CD4-positive, alpha-beta T cell treated with Interleukin-17A for 1 hour (primary cell): ENCODE results near the gene TLX3.
"Not testable (repeated sequence)": the region's sequence is repeated elsewhere in the genome, so short reads cannot be mapped to it uniquely, and the experiment has no call there.

ENCODE experiments used
- DNase-seq: peaks from one replicate; pipeline ENCODE4 v3.0.0-alpha.2; 2020

The TLX3 gene

DNA sequence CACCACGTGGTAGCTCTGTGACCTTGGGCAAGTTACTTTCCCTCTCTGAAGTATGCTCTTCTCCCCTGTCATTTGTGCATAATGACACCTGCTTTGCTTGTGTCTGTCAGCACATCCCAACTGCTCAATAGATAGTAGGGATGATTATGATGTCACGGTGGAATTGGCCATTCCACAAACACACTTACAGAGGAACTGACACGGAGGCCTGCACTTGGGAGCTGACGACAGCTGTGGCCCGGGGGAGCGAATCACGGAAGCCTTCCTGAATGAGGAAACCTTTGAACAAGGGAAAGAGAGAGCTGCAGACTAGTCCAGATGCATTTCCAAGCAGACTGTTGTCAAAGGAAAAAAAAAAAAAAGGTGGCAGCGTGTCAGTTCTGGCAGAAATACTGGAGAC is 21.0 kb downstream of the TLX3 start:
- no peak for DNase-seq

DNA sequence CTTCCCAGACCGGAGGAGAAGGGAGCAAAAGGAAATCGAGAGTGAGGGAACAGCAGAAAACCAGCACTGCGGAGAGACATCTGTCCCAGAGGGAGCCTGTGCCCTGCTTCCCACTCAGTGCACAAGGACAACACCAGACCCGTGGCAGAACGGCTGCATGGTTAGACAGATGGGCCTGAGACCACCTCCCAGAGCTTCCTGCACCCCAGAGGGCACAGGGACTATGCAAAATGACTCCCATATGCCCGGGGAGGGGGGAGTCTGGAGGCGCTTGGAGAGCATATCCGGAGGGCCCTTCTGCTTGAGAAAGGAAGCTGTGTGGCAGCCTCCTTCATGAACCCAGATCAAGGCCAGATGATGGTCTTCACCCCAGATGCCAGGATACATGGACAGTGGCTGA is 26.6 kb downstream of the TLX3 start:
- no peak for DNase-seq

DNA sequence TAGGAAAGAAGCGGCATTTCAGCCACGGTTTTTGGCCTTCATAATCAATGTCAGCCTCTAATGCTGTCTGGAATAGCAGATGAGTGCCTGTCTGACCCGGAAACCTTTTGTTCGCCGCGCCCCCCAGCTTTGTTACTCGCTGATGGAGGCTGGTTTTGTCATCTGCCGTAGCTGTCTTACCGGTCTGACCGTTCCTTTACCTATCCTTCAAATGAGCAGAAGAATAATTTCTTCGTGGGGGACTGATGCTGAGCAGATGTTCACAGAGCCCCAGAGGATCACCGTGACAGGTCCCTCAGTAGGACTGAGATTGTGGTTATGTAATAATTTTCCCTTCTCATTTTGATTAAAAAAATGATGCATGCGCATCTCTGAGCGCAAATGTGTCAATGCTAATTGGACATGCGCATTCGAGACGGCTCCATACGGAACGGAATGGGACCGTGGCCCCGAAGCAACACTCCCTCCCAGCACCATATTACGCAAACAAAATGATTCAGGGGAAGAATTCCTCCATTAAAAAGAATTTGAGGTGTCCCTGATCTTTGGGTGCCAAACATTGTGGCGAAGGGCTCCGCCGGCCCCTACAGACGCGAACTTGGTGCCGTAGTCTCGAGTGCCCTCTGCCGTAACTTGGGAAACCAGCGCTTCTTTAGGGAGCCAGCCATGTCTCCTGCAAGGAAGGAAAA is 27.6 kb downstream of the TLX3 start:
- peak; percentile 24 for DNase-seq

DNA sequence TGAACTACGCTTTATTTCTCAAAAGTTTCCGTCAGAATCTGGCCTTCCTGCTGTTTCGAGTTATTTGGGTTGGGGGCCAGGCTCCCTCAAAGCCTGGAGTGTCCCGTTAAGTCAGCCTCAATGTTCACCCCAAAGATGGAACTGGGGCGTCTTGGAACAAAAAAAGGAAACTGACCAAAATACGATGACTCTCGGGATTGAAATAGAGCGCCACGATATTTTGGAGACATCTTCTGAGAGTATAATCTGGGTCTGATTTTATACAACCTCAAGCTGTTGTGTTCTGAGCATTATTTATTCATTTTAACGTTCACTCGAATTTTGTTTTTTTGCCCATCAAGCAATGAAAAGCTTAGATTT is 28.1 kb downstream of the TLX3 start:
- DNase-seq: no peak

DNA sequence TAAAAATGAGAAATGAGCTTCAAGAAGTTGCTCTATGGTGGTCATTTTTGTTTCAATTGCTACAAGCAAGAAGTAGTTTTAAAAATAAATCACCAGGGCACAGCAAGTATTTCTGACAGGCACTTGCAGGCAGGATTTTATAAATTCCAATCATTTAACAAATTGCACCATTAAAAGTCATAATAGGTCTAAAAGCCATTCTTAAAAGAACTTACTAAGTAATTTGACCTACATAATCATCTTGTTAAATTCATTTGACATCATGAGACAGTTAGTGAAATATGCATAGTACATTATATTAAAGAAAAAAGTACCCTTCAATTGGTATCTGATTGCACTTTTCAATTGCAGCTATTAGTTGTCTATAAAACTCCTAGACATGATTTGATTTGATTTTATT is 31.0 kb downstream of the TLX3 start:
- no peak for DNase-seq

DNA sequence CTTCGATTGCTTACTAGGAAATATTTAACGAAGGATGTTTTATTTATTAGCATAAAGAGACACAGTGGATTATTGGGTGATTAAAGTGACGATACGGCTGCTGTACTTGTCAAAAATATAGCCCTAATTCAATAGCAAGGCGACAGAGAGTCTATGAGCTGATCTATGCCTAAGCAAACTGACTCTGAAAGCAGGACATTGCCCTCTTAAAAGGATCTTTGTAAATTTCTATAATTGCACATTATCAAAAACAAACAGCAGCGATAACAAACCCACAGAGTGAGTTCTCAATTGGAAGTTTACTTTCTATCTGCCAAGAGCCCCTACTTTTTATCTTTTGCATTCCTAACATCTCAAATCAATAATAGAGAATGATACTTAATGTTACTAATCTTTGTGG is 31.4 kb downstream of the TLX3 start:
- no peak for DNase-seq

DNA sequence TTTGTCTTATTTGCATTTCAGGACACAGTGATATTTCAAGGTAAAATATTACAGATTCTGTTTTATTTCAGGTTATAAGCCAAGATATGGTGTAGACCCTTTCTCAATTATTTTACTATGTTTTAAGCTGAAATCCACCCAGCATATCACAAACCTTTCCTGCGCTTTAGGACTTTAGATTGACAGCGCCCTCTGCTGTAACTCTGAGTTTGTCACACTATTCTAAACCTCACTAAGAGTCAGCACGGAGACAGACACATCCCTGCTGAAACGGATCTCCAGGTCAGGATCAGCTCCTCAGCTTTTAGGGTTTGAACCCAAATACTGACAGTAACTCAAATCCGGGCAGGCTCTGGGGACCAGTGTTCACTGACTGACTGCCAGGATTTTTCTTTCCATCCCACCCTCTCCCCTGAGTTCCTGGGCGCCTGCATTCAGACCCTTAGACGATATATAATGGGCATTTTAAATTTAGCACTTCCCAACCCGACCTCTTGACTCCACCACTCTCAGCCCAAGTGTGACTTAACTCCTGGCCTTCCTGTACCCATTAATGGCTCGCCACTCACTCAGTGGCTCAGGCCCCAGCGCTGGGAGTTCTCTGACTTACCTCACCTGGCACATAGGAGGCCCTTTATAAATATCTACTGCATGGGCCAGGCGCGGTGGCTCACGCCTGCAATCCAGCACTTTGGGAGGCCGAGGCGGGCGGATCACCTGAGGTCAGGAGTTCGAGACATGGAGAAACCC is 33.5 kb downstream of the TLX3 start:
- DNase-seq: peak; percentile 46

DNA sequence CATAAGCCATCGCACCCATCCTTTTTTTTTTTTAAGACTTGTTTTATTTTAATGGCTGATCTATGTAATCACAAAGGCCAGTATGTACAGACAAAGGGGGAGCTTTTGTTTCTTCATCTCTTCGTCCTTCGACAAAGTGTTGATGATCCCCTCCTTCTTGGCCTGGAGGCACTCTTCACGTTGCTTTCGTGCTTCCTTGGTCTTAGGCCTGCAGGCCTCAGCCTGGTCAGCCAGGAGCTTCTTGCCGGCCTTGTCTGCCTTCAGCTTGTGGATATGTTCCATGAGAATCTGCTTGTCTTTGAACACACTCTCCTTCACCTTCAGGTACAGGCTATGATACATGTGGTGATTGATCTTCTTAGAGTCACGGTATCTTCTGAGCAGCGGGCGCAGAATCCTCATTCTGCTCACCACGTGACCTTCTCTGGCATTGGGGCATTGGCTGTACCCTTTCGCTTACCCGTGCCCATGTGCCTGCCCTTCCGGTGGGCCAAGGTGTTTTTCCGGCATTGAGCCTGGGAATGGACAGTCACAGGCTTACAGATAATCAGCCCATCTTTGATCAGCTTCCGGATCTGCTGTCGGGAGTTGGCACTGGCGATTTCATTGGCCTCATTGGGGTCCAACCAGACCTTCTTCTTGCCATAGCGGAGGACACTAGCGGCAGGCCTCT is 36.0 kb downstream of the TLX3 start:
- no peak for DNase-seq

DNA sequence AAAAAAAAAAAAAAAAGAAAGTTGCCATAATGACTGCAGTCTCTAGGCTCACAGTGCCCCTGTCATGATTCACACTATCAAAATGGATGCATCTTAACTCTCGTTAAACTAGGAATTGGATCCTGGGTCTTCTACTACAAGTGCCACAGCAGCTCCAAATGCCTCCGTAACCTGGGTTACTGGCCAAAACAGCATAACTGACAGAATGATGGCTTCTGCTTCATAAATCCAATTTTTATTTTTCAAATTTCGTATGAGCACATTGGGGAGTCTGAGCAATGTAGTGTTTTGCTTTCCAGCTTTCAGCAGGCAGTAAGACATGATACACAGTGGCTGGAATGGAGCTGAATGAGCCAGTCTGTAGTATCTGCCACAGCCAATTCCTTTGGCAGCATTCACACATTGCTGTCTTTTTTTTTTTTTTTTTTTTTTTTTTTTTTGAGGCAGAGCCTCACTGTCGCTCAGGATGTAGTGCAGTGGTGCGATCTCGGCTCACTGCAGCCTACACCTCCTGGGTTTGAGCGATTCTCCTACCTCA is 42.6 kb downstream of the TLX3 start:
- DNase-seq: no peak

DNA sequence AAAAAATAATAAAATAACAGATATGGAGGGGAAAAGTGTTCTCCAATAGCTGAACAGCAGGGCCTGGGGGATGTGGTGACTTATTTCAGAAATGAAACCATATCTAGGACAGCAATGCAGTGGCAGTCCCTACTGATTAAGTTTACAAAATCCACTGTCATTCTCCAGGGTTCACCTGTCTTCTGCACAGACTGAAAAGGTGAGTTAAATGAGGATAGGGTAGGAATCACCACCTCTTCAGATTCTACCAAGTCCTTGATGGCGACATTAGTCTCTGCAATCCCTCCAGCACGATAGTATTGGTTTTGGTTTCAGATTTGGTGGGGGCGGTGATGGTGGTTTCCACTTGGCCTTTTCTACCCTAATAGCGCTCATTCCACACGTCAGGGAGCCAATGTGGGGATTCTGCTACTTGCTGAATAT is 46.3 kb downstream of the TLX3 start:
- DNase-seq: peak; percentile 41

DNA sequence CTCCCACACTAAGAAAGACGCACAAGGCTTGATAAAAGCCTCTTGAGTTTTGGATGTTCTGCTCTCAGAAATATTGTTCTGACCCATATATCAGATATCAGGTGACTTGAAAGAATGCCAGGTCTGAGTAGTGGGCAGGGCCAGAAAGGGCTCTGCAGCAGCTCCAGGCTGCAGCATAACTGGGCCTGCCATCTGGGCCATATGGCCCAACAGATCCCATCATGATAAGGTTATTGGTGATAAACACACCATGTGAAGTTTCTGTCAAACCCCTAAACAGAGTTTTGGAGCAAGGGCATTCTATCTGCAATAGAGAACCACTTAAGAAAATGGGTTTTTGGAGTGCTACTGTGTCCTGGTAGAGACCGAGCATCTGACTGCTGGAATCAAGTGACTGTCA is 48.8 kb downstream of the TLX3 start:
- DNase-seq: no peak

DNA sequence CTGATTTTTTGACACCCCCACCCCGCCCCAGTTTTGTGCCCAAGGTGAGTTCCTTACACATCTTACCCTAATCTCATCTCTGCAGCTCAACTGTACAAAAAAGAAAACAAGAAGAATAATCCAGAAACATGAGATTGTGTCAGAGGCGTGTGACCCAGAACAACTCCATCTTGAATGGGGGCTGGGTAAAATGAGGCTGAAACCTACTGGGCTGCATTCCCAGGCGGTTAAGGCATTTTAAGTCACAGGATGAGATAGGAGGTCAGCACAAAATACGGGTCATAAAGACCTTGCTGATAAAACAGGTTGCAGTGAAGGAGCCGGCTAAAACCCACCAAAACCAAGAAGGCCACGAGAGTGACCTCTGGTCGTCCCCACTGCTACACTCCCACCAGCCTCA is 52.1 kb downstream of the TLX3 start:
- DNase-seq: not testable (repeated sequence)
